CD4-positive, alpha-beta T cell treated with Interferon alpha-2 for 1 hour (primary cell): ENCODE measurements around the gene INIP.
"Not testable (repeated sequence)": the region's sequence is repeated elsewhere in the genome, so short reads cannot be mapped to it uniquely, and the experiment has no call there.

ENCODE experiments used
- DNase-seq, 2 donors: peaks; one replicate each; pipeline ENCODE4 v3.0.0-alpha.2; 2020 to 2022

The INIP gene

DNA sequence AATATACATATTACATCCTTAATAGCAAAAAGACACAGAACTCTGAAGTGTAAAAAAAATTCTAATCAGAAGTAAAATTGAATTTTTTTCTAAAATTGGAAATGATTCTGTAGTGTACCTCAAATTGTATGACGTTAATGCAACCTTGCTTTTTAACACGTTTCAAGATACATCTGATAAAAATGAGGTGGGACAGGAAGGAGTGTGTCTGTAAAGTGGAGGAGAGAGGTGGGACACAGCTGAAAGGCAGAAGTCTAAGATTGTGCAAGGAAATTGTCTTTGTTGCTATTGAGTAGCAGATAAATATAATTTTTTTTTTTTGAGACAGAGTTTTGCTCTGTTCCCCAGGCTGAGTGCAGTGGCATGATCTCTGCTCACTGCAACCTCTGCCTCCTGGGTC, 17.0 kb upstream of the INIP start:
- DNase-seq: no peak

GRCh38 chr9:112731971-112732370, 14.1 kb upstream of the INIP start:
- DNase-seq: no peak

GRCh38 chr9:112728401-112728800, 10.5 kb upstream of the INIP start:
- DNase-seq: no peak

DNA sequence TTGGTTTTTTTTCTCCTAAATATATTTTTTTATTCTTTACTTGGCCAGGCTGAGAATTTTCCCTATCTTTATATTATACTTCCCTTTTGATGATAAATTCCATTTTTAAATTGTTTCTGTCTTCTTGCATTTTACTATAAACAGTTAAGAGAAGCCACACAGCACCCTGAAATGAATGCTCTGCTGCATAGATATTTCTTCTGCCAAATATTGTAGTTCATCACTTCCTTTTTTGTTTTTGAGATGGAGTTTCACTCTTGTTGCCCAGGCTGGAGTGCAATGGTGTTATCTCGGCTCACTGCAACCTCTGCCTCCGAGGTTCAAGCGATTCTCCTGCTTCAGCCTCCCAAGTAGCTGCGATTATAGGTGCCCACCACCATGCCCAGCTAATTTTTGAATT, 8.5 kb upstream of the INIP start:
- DNase-seq: no peak

DNA sequence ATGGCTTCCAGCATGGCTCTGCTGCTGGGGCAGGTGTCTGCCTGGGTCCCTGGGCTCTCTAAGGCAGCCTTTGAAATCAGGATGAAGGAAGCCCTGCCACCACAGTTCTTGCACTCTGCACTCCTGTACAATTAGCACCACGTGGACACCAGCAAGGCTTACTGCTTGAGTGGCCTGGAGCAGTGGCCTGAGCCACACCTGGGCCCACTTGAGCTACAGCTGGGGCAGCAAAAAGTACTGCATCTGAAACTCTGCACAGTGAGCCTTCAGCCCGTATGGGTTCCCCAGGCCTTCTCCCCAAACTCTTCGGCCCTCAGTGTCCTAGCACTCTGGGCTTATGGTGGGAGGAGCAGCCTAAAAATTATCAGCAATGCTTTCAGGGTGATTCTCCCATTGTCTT, 8.0 kb upstream of the INIP start:
- DNase-seq: no peak

DNA sequence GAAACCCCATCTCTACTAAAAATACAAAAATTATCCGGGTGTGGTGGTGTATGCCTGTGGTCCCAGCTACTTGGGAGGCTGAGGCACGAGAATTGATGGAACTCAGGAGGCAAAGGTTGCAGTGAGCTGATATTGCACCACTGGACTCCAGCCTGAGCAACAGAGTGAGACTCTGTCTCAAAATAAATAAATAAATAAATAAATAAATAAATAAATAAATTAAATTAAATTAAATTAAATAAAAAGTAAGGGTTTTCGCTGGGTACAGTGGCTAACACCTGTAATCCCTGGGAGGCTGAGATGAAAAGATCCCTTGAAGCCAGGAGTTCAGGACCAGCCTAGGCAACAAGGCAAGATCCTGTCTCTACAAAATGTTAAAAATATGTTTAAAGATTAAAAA, 4.8 kb upstream of the INIP start:
- DNase-seq: not testable (repeated sequence)

DNA sequence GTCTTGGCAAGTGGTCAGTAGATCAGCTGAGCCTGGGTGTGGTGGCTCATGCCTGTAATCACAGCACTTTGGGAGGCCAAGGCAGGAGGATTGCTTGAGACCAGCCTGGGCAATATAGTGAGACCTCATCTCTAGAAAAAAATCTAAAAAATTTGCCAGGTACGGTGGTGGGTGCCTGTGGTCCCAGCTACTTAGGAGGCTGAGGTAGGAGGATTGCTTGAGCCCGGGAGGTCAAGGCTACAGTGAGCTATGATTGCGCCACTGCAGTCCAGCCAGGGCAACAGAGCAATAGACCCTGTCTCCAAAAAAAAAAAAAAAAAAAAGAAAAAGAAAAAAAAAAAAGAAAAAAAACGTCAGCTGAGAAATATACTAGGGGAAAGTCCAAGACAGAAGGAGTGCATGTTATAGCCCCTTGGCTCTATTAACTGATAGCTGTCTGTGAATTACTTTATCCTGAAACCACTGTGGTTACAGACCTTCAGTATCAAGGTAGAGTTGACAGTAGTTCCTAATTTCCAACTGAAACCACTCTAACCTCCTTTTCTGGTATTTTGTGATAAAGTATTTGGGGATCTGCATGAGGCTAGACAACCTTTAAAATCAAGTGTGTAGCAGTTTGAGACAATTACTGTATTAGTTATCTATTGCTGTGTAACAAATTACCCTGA, 2.3 kb upstream of the INIP start:
- no peak for DNase-seq

DNA sequence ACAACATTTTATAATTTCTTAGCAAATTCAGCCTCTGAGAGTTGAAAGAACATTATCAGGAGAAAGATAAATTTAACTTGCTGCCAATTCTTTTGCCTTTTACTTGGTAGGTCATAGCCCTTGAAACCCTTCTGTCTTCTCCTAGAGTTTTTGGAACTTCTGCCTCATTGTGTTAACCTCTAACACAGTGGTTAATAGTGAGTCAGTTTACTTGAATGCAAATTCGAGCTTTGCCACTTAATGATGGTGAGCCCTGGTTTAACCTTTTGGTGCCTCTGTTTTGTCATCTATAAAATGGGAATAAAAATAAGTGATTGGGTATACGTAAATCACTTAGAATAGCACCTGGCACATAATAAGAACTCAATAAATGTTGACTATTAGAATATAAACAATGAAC, 1.8 kb upstream of the INIP start:
- DNase-seq: no peak

DNA sequence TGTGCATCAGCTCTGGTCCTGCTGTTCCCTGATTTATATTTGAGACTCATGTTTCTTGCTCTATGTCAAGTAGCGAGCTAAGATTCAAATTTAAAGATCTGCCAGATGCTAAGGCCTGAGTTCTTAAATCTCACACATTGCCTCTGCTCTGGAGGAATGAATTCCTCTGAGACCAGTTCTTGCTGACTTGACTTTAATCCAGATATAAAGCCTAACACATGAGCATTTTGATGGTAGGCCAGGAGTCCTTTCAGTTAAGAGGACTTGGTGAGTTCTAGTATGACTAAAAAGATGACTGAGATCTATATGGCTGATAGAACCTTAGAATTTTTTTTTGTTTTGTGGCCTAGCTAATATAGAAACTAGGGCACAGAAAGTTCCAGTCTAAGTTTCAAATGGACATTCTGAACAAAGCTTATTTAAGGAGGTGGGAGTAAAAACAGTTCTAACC, 1.3 kb upstream of the INIP start:
- DNase-seq: no peak

- DNase-seq: no peak
Measured at GRCh38 chr9:112712678-112713077, 5.2 kb downstream of the INIP start.

DNA sequence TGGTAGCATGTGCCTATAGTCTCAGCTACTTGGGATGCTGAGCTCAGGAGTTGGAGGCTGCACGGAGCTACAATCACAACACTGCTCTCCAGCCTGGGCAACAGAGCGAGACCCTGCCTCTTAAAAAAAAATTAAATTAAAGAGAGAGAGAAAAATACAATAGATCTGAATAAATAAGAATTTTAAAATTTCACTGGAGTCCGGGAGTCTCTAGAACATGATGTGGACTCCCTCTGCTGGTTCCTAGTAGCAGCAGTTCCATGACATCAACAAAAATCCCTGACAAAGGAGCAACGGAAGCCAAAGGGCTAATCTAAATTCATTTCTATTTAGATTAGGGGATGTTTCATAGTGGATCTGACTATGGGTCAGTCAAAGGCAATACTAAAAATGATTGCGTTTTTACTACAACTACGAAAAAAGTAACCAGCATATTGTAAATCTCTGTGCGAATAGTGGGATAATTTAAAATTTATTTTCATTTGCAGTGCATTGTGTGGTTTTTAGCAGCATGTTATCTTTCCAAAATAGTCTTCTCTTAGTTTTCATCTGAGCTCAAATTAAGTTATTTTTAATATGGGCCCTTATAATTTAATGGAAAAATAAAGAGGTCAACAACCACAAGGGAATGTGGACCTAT, 6.7 kb downstream of the INIP start:
- DNase-seq: no peak

DNA sequence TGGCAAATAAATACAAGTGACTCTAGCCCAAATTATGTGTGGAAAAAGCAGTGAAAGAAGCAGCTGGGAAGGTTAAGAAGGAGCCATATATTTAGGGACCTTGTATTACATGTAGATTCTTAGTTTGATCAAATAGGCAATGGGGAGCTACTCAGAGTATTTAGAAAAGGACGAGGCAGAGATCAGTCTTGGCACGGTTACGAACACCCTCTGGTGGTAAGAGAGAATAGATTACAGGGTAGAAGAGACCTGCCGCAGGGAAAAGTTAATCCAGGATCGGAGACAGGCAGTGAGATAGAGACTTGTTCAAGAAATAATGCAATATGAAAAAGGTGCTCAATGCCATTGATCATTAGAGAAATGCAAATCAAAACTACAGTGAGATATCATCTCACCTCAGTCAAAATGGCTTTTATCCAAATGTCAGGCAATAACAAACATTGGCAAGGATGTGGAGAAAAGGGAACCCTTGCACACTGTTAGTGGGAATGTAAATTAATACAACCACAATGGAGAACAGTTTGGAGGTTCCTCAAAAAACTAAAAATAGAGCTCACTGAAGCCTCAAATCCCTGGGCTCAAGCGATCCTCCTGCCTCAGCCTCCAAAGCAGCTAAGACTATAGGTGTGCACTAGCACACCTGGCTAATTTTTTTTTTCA, 12.0 kb downstream of the INIP start:
- no peak for DNase-seq

- DNase-seq: no peak
Measured at GRCh38 chr9:112703304-112703703, 14.6 kb downstream of the INIP start.

DNA sequence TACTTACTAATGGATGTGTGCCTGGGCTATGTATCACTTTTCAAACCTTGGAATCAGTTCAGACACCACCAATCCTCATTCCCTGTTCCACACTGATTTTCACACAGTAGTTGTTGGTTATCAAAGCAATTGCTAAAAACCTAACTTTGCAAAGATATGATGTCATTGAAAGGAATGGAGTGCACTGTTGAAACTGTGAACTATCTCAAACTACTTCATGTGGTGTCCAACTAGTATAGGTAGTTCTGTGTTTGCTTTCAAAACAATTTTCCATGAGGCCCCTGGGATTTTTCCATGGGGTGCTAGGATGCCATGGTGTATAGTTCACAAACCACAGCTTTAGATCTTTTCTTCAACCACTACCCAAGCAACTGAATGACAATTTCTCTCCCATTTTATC, 17.8 kb downstream of the INIP start:
- DNase-seq: no peak

GRCh38 chr9:112699230-112699629, 18.7 kb downstream of the INIP start:
- peak in 1 of 2 donors; percentile 14 for DNase-seq

DNA sequence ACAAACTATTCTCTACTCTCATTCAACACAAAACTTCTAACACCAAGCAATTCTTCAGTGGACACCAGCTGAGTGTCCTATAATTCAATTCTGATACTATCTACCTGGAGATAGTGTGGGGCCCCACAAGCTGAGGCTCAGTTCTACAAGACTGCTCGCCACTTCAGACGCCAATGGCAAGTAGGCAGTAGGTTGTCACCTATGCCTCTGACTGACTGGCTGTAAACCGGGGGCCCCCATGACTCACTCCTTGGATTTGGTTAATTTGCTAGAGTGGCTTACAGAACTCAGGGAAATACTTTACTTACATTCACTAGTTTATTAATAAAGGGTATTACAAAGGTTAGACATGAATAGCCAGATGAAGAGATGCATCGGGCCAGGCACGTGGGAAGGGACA, 21.5 kb downstream of the INIP start:
- DNase-seq: no peak

- DNase-seq: no peak
Measured at GRCh38 chr9:112694706-112695555, 23.0 kb downstream of the INIP start.

GRCh38 chr9:112689161-112689740, 28.7 kb downstream of the INIP start:
- no peak for DNase-seq

DNA sequence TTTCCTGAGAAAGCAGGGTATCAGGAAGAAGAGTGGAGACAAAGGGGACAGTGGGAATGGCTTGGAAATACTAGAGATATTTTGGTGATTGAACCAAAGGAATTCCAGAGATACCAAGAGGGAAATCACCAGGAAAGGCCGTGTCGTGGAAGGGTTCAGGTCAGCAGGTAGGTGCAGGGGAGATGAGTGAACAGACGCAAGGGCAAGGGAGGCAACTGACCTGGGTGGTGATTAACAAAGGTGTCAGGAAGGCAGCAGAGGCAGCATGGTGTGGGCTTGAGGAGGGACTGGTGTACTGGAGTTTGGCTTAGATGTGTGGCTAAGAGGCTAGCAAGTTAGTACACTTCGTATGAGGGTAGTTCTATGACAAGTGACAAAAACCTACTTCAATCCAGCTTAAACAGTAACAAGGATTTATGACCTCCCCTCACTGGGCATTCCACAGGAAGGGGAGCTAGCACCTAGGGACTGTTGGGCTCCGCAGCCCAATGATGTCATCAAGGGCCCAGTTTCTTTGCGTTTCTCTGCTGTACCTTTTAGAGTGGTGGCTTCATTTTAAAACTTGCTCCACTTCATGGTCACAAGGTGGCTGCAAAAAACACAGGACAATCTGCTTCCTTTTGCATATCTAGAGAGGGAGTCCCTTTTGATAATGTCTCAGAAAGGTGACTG, 37.0 kb downstream of the INIP start:
- DNase-seq: no peak

- no peak for DNase-seq
Measured at GRCh38 chr9:112677040-112677439, 40.9 kb downstream of the INIP start.

DNA sequence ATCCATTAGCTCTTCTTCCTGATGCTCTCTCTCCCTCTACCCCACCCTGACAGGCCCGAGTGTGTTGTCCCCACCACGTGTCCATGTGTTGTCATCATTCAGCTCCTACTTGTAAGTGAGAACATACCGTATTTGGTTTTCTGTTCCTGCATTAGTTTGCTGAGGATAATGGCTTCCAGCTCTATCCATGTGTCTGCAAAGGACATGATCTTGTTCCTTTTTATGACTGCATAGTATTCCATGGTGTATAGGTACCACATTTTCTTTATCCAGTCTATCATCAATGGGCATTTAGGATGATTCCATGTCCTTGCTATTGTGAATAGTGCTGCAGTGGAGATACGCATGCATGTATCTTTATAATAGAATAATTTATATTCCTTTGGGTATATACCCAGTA, 44.7 kb downstream of the INIP start:
- DNase-seq: not testable (repeated sequence)

DNA sequence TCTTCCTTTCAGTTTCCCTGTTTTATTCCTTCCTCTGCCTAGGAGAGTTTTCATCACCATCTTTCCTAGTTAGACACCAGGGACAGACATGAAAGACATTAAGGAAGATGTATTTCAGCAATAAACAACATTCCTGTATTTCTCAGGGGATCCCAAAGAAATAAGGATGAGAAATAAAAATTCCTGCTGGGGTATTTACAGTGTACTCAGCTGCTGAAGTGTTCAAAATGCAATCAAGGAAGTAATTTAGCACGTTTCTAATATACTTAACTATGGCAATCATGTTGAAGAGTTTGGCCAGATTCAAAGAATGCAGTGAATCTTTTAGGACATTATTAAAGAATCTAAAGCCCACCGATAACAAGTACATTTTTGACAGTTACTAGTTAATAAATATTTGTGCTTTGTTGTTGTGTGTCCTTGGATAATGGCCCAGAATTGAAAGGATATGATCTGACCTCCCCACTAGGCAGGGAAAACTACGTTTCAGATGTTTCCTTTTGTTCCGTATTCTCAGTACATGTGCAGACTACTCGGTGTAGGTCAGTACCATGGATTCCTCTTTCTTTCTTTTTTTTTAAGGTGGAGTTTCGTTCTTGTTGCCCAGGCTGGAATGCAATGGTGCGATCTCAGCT, 46.8 kb downstream of the INIP start:
- DNase-seq: no peak
